ENCODE measurements around the gene SHB. TPM values are rescaled to one million over a fixed set of nuclear protein-coding genes. Genes with fewer than 3 reads are reported as not detected.

The SHB gene
- total RNA-seq, 2 donors from 2014 or later, result 53.2 to 54.8 TPM

DNA sequence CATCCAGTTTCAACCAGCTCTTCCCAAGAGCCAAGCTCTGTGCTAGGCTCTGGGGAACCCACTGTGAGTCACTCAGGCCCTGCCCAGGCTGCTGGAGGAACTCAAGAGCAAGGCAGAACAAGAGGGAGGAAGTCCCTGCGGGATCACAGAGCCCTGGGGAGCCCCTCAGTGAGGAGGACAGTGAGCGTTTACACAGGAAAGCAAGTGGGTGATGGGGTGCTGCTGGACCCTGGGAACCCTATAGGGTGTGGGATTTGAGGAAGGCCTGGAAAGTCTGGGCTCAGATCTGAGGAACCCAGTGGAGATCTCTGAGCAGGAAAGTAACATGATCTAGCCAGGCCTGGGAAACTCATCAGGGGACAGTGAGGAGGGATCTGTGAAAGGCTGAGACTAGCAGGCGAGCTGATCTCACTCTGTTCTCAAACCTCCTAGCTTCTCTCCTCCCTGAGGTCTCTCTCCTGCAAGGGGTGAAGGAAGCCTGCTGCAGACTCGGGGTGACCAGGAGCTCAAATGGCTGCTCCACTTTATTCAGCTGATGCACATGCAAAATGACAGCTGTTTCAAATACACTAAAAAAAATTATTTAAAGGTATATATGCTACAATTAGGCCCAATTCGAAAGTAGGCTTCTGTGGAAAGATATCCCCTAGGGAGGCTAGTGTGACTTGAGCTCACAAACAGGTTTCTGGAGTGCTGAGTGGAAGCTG, 70.0 kb downstream of the SHB start:
- Histone ChIP-seq H3K27me3 (replicated peaks; ENCODE audit: insufficient read depth) (no peaks in the 10 kb centered on the region), H3K9me3 (no peaks in the 10 kb centered on the region), H3K4me1 (replicated peaks) (no peaks in the 10 kb centered on the region), H3K36me3 (no peaks in the 10 kb centered on the region), H3K4me3 (no peak overlapping the region), H3K27ac (no peak overlapping the region)
- intact Hi-C loops (cut with DNase I), result loop anchor here (5.0 kb wide), 1 partner anchor 77 kb away; no protein-coding TSS in a partner anchor
- whole genome bisulfite sequencing, result 71% methylated on average over 5 of the region's 5 CpGs
- DNase-seq (ENCODE audit: low spot score), result no peak
- TF ChIP-seq POLR2A (IDR thresholded peaks at IDR 0.05) (no peak), POLR2AphosphoS5 (IDR thresholded peaks at IDR 0.05) (no peak), CTCF (IDR thresholded peaks at IDR 0.05) (no peak)

GRCh38 chr9:37997636-37998374, 71.2 kb downstream of the SHB start:
- peak; percentile 81 for DNase-seq (ENCODE audit: low spot score)
- 21% methylated on average over 15 of the region's 15 CpGs for WGBS
- Histone ChIP-seq H3K27me3 (replicated peaks; ENCODE audit: insufficient read depth) (no peaks in the 10 kb centered on the region), H3K4me3 (no peak overlapping the region), H3K9me3 (no peaks in the 10 kb centered on the region), H3K4me1 (replicated peaks) (no peaks in the 10 kb centered on the region), H3K27ac (peak overlapping the region; percentile 45 to 46), H3K36me3 (no peaks in the 10 kb centered on the region)
- no peak for TF ChIP-seq CTCF (IDR thresholded peaks at IDR 0.05)
- TF ChIP-seq POLR2A (IDR thresholded peaks at IDR 0.05), result no peak
- TF ChIP-seq POLR2AphosphoS5 (IDR thresholded peaks at IDR 0.05), result peak; percentile 58
- intact Hi-C loops (cut with DNase I), result loop anchor here (5.0 kb wide), 1 partner anchor 76 kb away; no protein-coding TSS in a partner anchor

DNA sequence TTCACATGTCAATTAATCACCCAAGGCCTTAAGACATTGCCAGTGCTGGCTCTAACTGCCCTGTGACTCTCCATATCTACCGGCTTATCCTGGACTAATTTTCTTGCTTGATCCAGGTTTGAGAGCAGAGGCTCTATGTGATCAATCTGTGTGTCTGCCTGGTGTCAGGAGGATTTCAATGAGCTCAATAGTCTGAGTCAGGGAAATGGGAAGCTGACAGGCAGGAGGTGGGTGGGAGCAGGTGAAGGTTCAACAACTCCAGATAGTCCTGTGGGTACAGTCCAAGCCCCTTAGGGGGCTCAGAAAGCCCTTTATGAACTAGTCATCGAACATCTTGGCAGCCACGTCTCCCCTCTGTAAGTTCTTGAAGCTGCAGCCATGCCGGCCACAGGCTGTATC, 72.2 kb downstream of the SHB start:
- TF ChIP-seq POLR2A (IDR thresholded peaks at IDR 0.05) (no peak), CTCF (IDR thresholded peaks at IDR 0.05) (no peak), POLR2AphosphoS5 (IDR thresholded peaks at IDR 0.05) (no peak)
- 90% methylated on average over 4 of the region's 4 CpGs for WGBS
- Histone ChIP-seq H3K36me3 (no peaks in the 10 kb centered on the region), H3K27me3 (replicated peaks; ENCODE audit: insufficient read depth) (no peaks in the 10 kb centered on the region), H3K9me3 (no peaks in the 10 kb centered on the region), H3K4me1 (replicated peaks) (no peaks in the 10 kb centered on the region), H3K4me3 (no peak overlapping the region), H3K27ac (no peak overlapping the region)
- DNase-seq (ENCODE audit: low spot score), result no peak
- intact Hi-C loops (cut with DNase I), result loop anchor here (5.0 kb wide), 1 partner anchor 75 kb away; no protein-coding TSS in a partner anchor

GRCh38 chr9:37995961-37996818, 72.8 kb downstream of the SHB start:
- Histone ChIP-seq H3K4me1 (replicated peaks) (no peaks in the 10 kb centered on the region), H3K27me3 (replicated peaks; ENCODE audit: insufficient read depth) (no peaks in the 10 kb centered on the region), H3K27ac (no peak overlapping the region), H3K9me3 (no peaks in the 10 kb centered on the region), H3K36me3 (no peaks in the 10 kb centered on the region), H3K4me3 (no peak overlapping the region)
- TF ChIP-seq CTCF (IDR thresholded peaks at IDR 0.05) (no peak), POLR2A (IDR thresholded peaks at IDR 0.05) (no peak), POLR2AphosphoS5 (IDR thresholded peaks at IDR 0.05) (no peak)
- intact Hi-C loops (cut with DNase I), result loop anchor here (5.0 kb wide), 1 partner anchor 74 kb away; no protein-coding TSS in a partner anchor
- no peak for DNase-seq (ENCODE audit: low spot score)
- WGBS, result 89% methylated on average over 5 of the region's 5 CpGs

All from prostate gland (tissue), 2 donors.